ENCODE results near the gene CDH4. TPM values are rescaled to one million over a fixed set of nuclear protein-coding genes. Genes with fewer than 3 reads are reported as not detected.

CDH4 gene
- polyA plus RNA-seq, 4 donors: 5.6 to 8.8 (median 7.0) TPM

GRCh38 chr20:61373956-61374545 lies 122.0 kb downstream of the CDH4 start:
- DNase-seq (ENCODE audit: low read depth in 4 of 4, low spot score in 2 of 4): no peak

- DNase-seq (ENCODE audit: low read depth in 4 of 4, low spot score in 2 of 4): no peak
Measured at GRCh38 chr20:61376541-61377240, 124.6 kb downstream of the CDH4 start.

GRCh38 chr20:61378694-61379355 lies 126.8 kb downstream of the CDH4 start:
- no peak for DNase-seq (ENCODE audit: low read depth in 4 of 4, low spot score in 2 of 4)

- DNase-seq (ENCODE audit: low read depth in 4 of 4, low spot score in 2 of 4): no peak
Measured at GRCh38 chr20:61379898-61380544, 128.0 kb downstream of the CDH4 start.

GRCh38 chr20:61380545-61380915 lies 128.5 kb downstream of the CDH4 start:
- no peak for DNase-seq (ENCODE audit: low read depth in 4 of 4, low spot score in 2 of 4)

- DNase-seq (ENCODE audit: low read depth in 4 of 4, low spot score in 2 of 4): no peak
Measured at GRCh38 chr20:61382194-61382593, 130.1 kb downstream of the CDH4 start.

GRCh38 chr20:61385296-61385695 lies 133.2 kb downstream of the CDH4 start:
- no peak for DNase-seq (ENCODE audit: low read depth in 4 of 4, low spot score in 2 of 4)

- no peak for DNase-seq (ENCODE audit: low read depth in 4 of 4, low spot score in 2 of 4)
Measured at GRCh38 chr20:61385731-61386130, 133.7 kb downstream of the CDH4 start.

- no peak for DNase-seq (ENCODE audit: low read depth in 4 of 4, low spot score in 2 of 4)
Measured at GRCh38 chr20:61387204-61387953, 135.3 kb downstream of the CDH4 start.

- no peak for DNase-seq (ENCODE audit: low read depth in 4 of 4, low spot score in 2 of 4)
Measured at GRCh38 chr20:61387954-61388348, 135.9 kb downstream of the CDH4 start.

- no peak for DNase-seq (ENCODE audit: low read depth in 4 of 4, low spot score in 2 of 4)
Measured at GRCh38 chr20:61389077-61389476, 137.0 kb downstream of the CDH4 start.

- DNase-seq (ENCODE audit: low read depth in 4 of 4, low spot score in 2 of 4): no peak
Measured at GRCh38 chr20:61391185-61391584, 139.1 kb downstream of the CDH4 start.

GRCh38 chr20:61391812-61392520 lies 139.9 kb downstream of the CDH4 start:
- DNase-seq (ENCODE audit: low read depth in 4 of 4, low spot score in 2 of 4): no peak

GRCh38 chr20:61394088-61394799 lies 142.2 kb downstream of the CDH4 start:
- DNase-seq (ENCODE audit: low read depth in 4 of 4, low spot score in 2 of 4): no peak

GRCh38 chr20:61396262-61396848 lies 144.3 kb downstream of the CDH4 start:
- no peak for DNase-seq (ENCODE audit: low read depth in 4 of 4, low spot score in 2 of 4)

- DNase-seq (ENCODE audit: low read depth in 4 of 4, low spot score in 2 of 4): no peak
Measured at GRCh38 chr20:61397146-61397545, 145.1 kb downstream of the CDH4 start.

- no peak for DNase-seq (ENCODE audit: low read depth in 4 of 4, low spot score in 2 of 4)
Measured at GRCh38 chr20:61397790-61398189, 145.7 kb downstream of the CDH4 start.

GRCh38 chr20:61399433-61399832 lies 147.4 kb downstream of the CDH4 start:
- DNase-seq (ENCODE audit: low read depth in 4 of 4, low spot score in 2 of 4): no peak

GRCh38 chr20:61400499-61400898 lies 148.4 kb downstream of the CDH4 start:
- no peak for DNase-seq (ENCODE audit: low read depth in 4 of 4, low spot score in 2 of 4)

Data from left renal cortex interstitium (tissue), 4 donors.